ENCODE measurements around the gene MAP3K10.
"Not testable (repeated sequence)": the region's sequence is repeated elsewhere in the genome, so short reads cannot be mapped to it uniquely, and the experiment has no call there.

MAP3K10 gene

DNA sequence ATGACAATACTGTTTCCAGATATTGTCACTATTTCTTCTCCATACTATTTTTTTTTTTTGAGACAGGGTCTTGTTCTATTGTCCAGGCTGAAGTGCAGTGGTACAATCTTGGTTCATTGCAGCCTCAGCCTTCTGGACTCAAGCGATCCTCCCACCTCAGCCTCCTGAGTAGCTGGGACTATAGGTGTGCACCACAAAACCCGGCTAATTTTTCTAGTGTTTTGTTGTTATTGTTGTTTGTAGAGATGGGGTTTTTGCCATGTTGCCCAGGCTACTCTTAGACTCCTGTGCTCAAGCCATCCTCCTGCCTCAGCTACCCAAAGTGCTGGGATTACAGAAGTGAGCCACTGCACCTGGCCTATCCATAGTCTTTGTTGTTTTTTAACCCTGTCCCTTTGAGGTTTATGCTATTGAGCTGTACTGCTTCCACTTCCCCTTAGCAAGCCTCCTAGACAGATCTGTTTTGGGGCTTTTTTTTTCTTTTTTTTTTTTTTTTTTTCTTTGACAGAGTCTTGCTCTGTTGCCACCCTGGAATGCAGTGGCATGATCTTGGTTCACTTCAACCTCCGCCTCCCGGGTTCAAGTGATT, 27.6 kb upstream of the MAP3K10 start:
- Mint-ChIP-seq H3K9me3 (no peaks in the 10 kb centered on the region), H3K27ac (peak overlapping the region; percentile 86), H3K4me3 (peak overlapping the region; percentile 33), H3K36me3 (no peaks in the 10 kb centered on the region), H3K4me1 (peaks cover 22% of the 10 kb centered on the region), H3K27me3 (no peaks in the 10 kb centered on the region)

DNA sequence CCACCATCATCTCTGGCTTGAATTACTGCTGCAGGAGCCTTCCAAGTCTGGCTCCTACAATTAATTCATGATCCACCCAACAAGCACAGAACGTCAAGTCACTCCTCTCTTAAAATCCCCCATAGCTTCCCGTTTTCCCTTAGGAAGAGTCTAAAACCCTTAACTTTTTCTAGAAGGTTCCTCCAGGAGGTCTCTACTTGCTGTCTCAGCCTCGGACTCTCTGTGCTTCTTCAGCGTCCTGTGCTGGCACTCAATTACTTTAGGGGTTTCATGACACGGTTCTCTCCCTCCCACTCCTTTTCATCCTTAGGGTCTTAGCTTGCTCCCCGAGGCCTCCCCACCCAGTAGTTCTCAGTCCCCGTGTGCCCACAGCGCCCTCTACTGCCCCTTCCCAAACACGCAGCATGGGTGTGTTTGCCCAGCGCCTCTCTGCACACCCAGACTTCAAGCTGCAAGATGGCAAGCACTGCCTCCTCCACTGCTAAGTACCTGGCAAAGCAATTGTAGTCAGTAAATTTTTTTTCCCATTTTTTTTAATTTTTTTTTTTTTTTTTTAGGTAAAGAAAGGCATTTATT, 25.8 kb upstream of the MAP3K10 start:
- no peaks in the 10 kb centered on the region for H3K9me3 Mint-ChIP-seq
- peaks cover 22% of the 10 kb centered on the region for H3K4me1 Mint-ChIP-seq
- H3K27ac Mint-ChIP-seq = peak overlapping the region; percentile 72
- H3K4me3 Mint-ChIP-seq = no peak overlapping the region
- no peaks in the 10 kb centered on the region for H3K27me3 Mint-ChIP-seq
- no peaks in the 10 kb centered on the region for H3K36me3 Mint-ChIP-seq

DNA sequence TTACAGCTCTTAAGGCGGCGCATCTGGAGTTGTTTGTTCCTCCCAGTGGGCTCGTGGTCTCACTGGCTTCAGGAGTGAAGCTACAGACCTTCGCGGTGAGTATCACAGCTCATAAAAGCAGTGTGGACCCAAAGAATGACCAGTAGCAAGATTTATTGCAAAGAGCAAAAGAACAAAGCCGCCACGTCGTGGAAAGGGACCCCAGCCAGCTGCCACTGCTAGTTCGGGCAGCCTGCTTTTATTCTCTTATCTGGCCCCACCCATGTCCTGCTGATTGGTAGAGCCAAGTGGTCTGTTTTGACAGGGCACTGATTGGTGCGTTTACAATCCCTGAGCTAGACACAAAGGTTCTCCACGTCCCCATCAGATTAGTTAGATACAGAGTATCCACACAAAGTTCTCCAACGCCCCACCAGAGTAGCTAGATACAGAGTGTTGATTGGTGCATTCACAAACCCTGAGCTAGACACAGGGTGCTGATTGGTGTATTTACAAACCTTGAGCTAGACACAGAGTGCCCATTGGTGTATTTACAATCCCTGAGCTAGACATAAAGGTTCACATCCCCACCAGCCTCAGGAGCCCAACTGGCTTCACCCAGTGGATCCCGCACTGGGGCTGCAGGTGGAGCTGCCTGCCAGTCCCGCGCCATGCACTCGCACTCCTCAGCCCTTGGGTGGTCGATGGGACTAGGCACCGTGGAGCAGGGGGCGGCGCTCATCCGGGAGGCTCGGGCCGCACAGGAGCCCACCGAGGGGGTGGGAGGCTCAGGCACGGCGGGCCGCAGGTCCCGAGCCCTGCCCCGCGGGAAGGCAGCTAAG, 21.5 kb upstream of the MAP3K10 start:
- not testable (repeated sequence) for H3K27me3 Mint-ChIP-seq, H3K36me3 Mint-ChIP-seq, H3K27ac Mint-ChIP-seq, H3K9me3 Mint-ChIP-seq, H3K4me3 Mint-ChIP-seq, H3K4me1 Mint-ChIP-seq

GRCh38 chr19:40170303-40170989, 20.8 kb upstream of the MAP3K10 start:
- not testable (repeated sequence) for H3K4me3 Mint-ChIP-seq, H3K9me3 Mint-ChIP-seq

DNA sequence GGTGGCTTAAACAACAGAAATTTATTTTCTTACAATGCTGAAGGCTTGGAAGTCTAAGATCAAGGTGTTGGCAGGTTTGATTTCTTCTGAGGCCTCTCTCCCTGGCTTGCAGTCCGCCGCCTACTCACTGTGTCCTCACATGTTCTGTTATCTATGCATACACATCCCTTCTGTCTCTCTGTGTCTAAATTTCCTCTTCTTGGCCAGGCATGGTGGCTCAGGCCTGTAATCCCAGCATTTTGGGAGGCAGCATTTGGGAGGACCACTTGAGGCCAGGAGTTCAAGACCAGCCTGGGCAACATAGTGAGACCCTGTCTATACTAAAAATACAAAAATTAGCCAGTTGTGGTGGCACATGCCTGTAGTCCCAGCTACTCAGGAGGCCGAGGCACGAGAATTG, 19.9 kb upstream of the MAP3K10 start:
- not testable (repeated sequence) for H3K27ac Mint-ChIP-seq, H3K27me3 Mint-ChIP-seq, H3K4me3 Mint-ChIP-seq, H3K9me3 Mint-ChIP-seq, H3K4me1 Mint-ChIP-seq, H3K36me3 Mint-ChIP-seq

More at GRCh38 chr19:40170303-40170989, 20.8 kb upstream of the MAP3K10 start:
- H3K27ac Mint-ChIP-seq, H3K27me3 Mint-ChIP-seq, H3K36me3 Mint-ChIP-seq, H3K4me1 Mint-ChIP-seq: not testable (repeated sequence)

- Mint-ChIP-seq H3K36me3 (no peaks in the 10 kb centered on the region), H3K4me3 (no peak overlapping the region), H3K9me3 (no peaks in the 10 kb centered on the region), H3K4me1 (no peaks in the 10 kb centered on the region), H3K27ac (no peak overlapping the region), H3K27me3 (no peaks in the 10 kb centered on the region)
Observed at GRCh38 chr19:40174092-40174491, 17.1 kb upstream of the MAP3K10 start.

DNA sequence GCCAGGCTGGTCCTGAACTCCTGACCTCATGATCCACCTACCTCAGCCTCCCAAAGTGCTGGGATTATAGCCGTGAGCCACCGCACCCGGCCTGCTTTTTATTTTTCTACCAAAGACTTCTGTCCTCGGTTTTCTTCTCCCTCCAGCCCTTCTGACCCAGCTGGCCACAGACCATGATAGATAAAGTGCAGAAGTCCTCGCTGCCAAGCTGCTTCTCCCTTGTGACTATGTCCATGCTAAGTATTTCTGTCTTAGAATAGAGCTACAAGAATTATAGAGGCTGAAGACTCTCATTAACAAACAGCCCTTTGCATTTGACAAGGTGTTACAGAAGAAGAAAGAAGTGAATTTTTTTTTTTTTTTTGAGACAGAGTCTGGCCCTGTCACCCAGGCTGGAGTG, 15.4 kb upstream of the MAP3K10 start:
- Mint-ChIP-seq H3K9me3 (no peaks in the 10 kb centered on the region), H3K4me3 (no peak overlapping the region), H3K4me1 (no peaks in the 10 kb centered on the region), H3K27me3 (no peaks in the 10 kb centered on the region), H3K36me3 (no peaks in the 10 kb centered on the region), H3K27ac (no peak overlapping the region)

DNA sequence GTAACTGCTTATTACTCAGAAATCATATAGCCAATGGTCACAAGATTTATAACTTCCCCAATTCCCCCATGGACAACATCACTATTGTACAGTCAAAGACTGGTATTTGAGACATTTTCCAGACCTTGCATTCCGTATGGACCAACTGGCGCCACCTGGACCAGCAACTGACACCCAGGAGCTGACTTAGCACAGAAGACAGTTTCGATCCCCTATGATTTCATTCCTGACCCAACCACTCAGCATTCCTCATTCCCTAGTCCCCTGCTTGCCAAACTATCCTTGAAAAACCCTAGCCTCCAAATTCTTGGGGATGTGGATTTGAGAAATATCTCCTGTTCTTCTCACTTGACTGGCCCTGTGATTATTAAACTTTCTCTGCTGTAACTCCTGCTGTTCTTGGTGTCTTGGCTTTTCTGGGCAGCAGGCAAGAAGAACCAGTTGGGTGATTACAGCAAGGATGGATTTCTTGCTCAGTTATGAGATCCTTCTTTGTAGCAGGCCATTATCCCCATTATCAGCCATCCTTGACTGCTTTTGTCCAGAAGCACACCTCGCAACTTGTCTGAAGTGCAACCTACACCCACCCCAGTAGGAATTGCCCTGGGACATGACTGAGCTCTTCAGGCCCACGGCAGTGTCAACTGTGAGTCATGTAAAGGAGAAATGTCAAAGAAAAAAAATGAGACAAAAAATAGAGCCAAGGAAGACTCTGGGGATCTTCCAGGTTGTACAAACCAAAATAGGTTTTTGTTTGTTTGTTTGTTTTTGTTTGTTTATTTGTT, 13.7 kb upstream of the MAP3K10 start:
- Mint-ChIP-seq H3K9me3 (no peaks in the 10 kb centered on the region), H3K36me3 (no peaks in the 10 kb centered on the region), H3K4me1 (no peaks in the 10 kb centered on the region), H3K27ac (no peak overlapping the region), H3K27me3 (no peaks in the 10 kb centered on the region), H3K4me3 (no peak overlapping the region)

DNA sequence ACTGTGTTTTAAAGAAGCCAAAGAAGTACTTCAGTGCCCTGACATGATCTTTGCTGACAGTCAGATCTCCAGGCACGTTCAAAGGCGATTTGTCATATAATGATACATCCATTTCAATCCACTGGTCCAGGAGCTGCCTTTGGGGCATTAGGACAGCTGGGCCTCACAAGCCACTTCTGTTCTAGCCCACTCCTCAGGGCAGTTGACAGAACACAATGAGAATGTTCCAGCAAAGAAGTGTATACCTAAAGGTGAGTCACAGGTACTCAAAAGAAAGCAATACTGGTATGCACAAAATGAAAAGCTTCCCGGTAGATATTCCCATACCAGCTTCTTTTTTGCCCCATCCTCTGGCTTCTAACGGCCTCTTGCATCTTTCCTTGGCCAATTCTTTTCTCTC, 12.5 kb upstream of the MAP3K10 start:
- no peak overlapping the region for H3K27ac Mint-ChIP-seq
- no peaks in the 10 kb centered on the region for H3K36me3 Mint-ChIP-seq
- no peaks in the 10 kb centered on the region for H3K9me3 Mint-ChIP-seq
- H3K27me3 Mint-ChIP-seq = no peaks in the 10 kb centered on the region
- H3K4me1 Mint-ChIP-seq = no peaks in the 10 kb centered on the region
- H3K4me3 Mint-ChIP-seq = no peak overlapping the region

- Mint-ChIP-seq H3K9me3 (no peaks in the 10 kb centered on the region), H3K36me3 (no peaks in the 10 kb centered on the region), H3K4me1 (no peaks in the 10 kb centered on the region), H3K4me3 (no peak overlapping the region), H3K27me3 (no peaks in the 10 kb centered on the region), H3K27ac (no peak overlapping the region)
Observed at GRCh38 chr19:40184273-40184672, 7.0 kb upstream of the MAP3K10 start.

GRCh38 chr19:40191836-40192646, 815 bp downstream of the MAP3K10 start:
- Mint-ChIP-seq H3K4me3 (peak overlapping the region; percentile 69), H3K27me3 (no peaks in the 10 kb centered on the region), H3K9me3 (no peaks in the 10 kb centered on the region), H3K36me3 (no peaks in the 10 kb centered on the region), H3K27ac (no peak overlapping the region), H3K4me1 (peaks cover 36% of the 10 kb centered on the region)

DNA sequence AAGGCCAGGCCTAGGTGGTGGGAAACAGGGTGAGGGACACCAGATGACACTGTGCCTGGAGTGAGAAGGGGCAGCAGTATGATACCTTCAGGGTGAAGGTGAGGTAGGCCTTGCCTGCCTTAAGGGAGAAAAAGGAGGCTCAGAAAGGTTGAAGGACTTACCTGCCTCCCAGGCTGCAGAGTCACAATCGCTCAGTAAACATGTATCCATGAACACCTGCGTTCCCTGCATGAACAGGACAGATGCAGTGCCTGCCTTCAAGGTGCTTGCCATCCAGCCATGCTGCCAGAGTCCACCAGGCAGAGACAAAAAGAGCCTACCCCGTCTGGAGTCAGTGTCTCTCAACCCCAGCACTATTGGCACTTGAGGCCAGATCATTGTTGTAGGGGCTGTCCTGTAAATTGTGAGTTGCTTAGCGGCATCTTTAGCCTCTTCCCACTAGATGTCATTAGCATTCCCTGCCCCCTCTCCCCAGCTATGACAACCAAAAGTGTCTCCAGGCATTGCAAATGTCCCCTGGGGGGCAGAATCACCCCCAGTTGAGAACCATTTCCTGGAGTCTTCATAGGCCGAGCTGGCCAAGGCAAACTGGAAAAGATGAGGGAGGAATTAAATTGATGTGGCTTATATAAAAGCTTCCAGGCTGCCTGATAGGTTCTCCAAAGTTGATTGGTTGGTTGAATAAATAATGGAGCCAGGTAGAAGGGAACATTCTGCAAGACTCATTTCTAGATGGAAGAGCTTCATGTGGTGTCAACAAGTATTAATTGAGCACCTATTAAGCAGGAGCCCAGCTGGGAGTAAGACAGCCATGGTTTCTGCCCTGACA, 1.7 kb downstream of the MAP3K10 start:
- H3K4me1 Mint-ChIP-seq = peaks cover 36% of the 10 kb centered on the region
- H3K27ac Mint-ChIP-seq = no peak overlapping the region
- peak overlapping the region; percentile 69 for H3K4me3 Mint-ChIP-seq
- no peaks in the 10 kb centered on the region for H3K27me3 Mint-ChIP-seq
- no peaks in the 10 kb centered on the region for H3K9me3 Mint-ChIP-seq
- no peaks in the 10 kb centered on the region for H3K36me3 Mint-ChIP-seq

DNA sequence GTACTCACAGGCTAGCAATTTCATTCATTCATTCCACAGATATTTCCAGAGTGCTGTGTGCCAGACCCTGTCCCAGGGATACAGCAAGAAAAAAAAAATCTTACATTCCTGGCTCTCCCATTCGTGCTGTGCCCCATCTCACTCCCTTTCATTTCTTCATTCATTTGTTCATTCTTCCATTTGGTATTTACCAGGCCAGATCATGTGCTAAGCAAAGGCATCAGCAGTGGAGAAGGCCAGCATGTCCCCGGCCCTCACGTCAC, 2.3 kb downstream of the MAP3K10 start:
- Mint-ChIP-seq H3K27ac (no peak overlapping the region), H3K36me3 (no peaks in the 10 kb centered on the region), H3K27me3 (no peaks in the 10 kb centered on the region), H3K9me3 (no peaks in the 10 kb centered on the region), H3K4me1 (peaks cover 36% of the 10 kb centered on the region), H3K4me3 (peak overlapping the region; percentile 12)

GRCh38 chr19:40198272-40198990, 7.2 kb downstream of the MAP3K10 start:
- no peaks in the 10 kb centered on the region for H3K9me3 Mint-ChIP-seq
- H3K36me3 Mint-ChIP-seq = peaks cover 4% of the 10 kb centered on the region
- no peak overlapping the region for H3K4me3 Mint-ChIP-seq
- no peaks in the 10 kb centered on the region for H3K27me3 Mint-ChIP-seq
- no peak overlapping the region for H3K27ac Mint-ChIP-seq
- peaks cover 15% of the 10 kb centered on the region for H3K4me1 Mint-ChIP-seq
